Measurements from ENCODE around the gene GOLGA8T.
"Not testable (repeated sequence)": the region's sequence is repeated elsewhere in the genome, so short reads cannot be mapped to it uniquely, and the experiment has no call there.

GRCh38 chr15:30110591-30110990 lies 24.3 kb upstream of the GOLGA8T start:
- not testable (repeated sequence) for TF ChIP-seq CTCF, EZH2phosphoT487 (IDR thresholded peaks at IDR 0.05; ENCODE audit: low read length)
